HEK293 (cell line): ENCODE results near the gene PPARGC1A.

Experiments used
- KLF9 ChIP-seq: fragments of 450-650 bp; formaldehyde crosslinking; IDR thresholded peaks from 2 replicates; pipeline ENCODE4 v1.5.1; 2016; ENCODE audit warnings: missing biosample characterization, missing genetic modification characterization, low read depth
- ZBTB8A ChIP-seq: fragments of 450-650 bp; formaldehyde crosslinking; IDR thresholded peaks from 2 replicates; pipeline ENCODE4 v1.5.1; 2016; ENCODE audit warnings: missing biosample characterization, missing genetic modification characterization
- ZFP69B ChIP-seq: fragments of 450-650 bp; formaldehyde crosslinking; IDR thresholded peaks from 2 replicates; pipeline ENCODE4 v1.5.1; 2016; ENCODE audit warnings: missing biosample characterization, missing genetic modification characterization
- ZNF404 ChIP-seq: fragments of 450-650 bp; formaldehyde crosslinking; IDR thresholded peaks from 2 replicates; pipeline ENCODE4 v1.5.1; 2017; ENCODE audit warnings: missing biosample characterization, missing genetic modification characterization
- ZNF521 ChIP-seq: fragments of 450-650 bp; formaldehyde crosslinking; IDR thresholded peaks from 2 replicates; pipeline ENCODE4 v1.5.1; 2017; ENCODE audit warnings: missing biosample characterization, mild to moderate bottlenecking, missing genetic modification characterization
- ZNF707 ChIP-seq: fragments of 450-650 bp; formaldehyde crosslinking; IDR thresholded peaks from 2 replicates; pipeline ENCODE4 v1.5.1; 2016; ENCODE audit warnings: missing biosample characterization, missing genetic modification characterization
- ZNF830 ChIP-seq: fragments of 450-650 bp; IDR thresholded peaks from 2 replicates; pipeline ENCODE4 v1.5.0; 2018; ENCODE audit warnings: missing biosample characterization, missing genetic modification characterization, low read depth, mild to moderate bottlenecking, moderate library complexity
- TF ChIP-seq, protein P1 (sequence below): fragments of 450-650 bp; formaldehyde crosslinking; IDR thresholded peaks from 2 replicates; pipeline ENCODE4 v1.5.1; 2016; ENCODE audit warnings: missing biosample characterization, missing genetic modification characterization
- TF ChIP-seq, protein P2 (sequence below): fragments of 450-650 bp; formaldehyde crosslinking; IDR thresholded peaks from 2 replicates; pipeline ENCODE4 v1.5.1; 2017; ENCODE audit warnings: missing biosample characterization, missing genetic modification characterization
- TF ChIP-seq, protein P3 (sequence below): fragments of 450-650 bp; IDR thresholded peaks from 2 replicates; pipeline ENCODE4 v1.5.1; 2018; ENCODE audit warnings: missing biosample characterization, missing genetic modification characterization
- TF ChIP-seq, protein P4 (sequence below): fragments of 450-650 bp; formaldehyde crosslinking; IDR thresholded peaks from 2 replicates; pipeline ENCODE4 v1.5.1; 2016; ENCODE audit warnings: missing biosample characterization, missing genetic modification characterization, borderline replicate concordance
- TF ChIP-seq, protein P5 (sequence below): fragments of 450-650 bp; formaldehyde crosslinking; IDR thresholded peaks from 2 replicates; pipeline ENCODE4 v1.5.1; 2016; ENCODE audit warnings: missing biosample characterization, missing genetic modification characterization

DNA sequence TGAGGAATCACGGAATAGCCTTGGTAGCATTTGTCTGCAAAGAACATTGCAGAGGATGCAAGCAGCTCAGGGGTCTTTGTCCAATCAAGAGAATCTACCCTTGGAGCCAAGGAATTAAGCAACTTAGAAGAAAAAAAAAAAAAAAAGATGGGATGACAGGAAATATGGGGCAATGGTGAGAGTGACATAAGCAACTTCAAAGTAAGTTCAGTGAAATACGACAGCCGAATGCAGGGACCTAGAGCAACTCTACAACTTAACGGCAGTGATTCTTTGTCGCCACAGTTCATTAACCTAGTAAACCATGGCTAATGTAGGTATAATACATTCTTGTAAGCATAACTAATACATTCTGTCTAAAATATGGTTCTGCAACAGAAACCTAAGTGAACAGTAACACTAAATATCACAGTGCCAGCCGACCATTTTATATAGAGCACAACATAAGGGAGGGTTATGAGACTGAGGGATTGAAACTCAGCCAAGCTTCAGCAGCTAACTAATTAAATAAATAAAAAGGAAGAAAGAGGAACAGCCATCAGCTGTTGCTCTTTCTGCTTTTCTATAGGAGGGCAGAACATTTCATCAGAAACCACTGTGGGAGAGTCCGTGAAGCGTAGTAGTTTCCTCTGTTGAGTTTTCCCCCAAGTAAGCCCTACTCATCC, 74.7 kb downstream of the PPARGC1A start:
- TF ChIP-seq, protein P1, sequence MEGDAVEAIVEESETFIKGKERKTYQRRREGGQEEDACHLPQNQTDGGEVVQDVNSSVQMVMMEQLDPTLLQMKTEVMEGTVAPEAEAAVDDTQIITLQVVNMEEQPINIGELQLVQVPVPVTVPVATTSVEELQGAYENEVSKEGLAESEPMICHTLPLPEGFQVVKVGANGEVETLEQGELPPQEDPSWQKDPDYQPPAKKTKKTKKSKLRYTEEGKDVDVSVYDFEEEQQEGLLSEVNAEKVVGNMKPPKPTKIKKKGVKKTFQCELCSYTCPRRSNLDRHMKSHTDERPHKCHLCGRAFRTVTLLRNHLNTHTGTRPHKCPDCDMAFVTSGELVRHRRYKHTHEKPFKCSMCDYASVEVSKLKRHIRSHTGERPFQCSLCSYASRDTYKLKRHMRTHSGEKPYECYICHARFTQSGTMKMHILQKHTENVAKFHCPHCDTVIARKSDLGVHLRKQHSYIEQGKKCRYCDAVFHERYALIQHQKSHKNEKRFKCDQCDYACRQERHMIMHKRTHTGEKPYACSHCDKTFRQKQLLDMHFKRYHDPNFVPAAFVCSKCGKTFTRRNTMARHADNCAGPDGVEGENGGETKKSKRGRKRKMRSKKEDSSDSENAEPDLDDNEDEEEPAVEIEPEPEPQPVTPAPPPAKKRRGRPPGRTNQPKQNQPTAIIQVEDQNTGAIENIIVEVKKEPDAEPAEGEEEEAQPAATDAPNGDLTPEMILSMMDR (tag by site-specific recombination), result no peak
- no peak for TF ChIP-seq ZBTB8A (tag by site-specific recombination)
- TF ChIP-seq ZNF521 (tag by site-specific recombination), result no peak
- TF ChIP-seq, protein P2, sequence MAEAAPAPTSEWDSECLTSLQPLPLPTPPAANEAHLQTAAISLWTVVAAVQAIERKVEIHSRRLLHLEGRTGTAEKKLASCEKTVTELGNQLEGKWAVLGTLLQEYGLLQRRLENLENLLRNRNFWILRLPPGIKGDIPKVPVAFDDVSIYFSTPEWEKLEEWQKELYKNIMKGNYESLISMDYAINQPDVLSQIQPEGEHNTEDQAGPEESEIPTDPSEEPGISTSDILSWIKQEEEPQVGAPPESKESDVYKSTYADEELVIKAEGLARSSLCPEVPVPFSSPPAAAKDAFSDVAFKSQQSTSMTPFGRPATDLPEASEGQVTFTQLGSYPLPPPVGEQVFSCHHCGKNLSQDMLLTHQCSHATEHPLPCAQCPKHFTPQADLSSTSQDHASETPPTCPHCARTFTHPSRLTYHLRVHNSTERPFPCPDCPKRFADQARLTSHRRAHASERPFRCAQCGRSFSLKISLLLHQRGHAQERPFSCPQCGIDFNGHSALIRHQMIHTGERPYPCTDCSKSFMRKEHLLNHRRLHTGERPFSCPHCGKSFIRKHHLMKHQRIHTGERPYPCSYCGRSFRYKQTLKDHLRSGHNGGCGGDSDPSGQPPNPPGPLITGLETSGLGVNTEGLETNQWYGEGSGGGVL (tag by site-specific recombination), result no peak
- TF ChIP-seq ZNF707 (tag by site-specific recombination), result no peak
- TF ChIP-seq, protein P3, sequence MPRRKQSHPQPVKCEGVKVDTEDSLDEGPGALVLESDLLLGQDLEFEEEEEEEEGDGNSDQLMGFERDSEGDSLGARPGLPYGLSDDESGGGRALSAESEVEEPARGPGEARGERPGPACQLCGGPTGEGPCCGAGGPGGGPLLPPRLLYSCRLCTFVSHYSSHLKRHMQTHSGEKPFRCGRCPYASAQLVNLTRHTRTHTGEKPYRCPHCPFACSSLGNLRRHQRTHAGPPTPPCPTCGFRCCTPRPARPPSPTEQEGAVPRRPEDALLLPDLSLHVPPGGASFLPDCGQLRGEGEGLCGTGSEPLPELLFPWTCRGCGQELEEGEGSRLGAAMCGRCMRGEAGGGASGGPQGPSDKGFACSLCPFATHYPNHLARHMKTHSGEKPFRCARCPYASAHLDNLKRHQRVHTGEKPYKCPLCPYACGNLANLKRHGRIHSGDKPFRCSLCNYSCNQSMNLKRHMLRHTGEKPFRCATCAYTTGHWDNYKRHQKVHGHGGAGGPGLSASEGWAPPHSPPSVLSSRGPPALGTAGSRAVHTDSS (tag by site-specific recombination), result no peak
- TF ChIP-seq, protein P4, sequence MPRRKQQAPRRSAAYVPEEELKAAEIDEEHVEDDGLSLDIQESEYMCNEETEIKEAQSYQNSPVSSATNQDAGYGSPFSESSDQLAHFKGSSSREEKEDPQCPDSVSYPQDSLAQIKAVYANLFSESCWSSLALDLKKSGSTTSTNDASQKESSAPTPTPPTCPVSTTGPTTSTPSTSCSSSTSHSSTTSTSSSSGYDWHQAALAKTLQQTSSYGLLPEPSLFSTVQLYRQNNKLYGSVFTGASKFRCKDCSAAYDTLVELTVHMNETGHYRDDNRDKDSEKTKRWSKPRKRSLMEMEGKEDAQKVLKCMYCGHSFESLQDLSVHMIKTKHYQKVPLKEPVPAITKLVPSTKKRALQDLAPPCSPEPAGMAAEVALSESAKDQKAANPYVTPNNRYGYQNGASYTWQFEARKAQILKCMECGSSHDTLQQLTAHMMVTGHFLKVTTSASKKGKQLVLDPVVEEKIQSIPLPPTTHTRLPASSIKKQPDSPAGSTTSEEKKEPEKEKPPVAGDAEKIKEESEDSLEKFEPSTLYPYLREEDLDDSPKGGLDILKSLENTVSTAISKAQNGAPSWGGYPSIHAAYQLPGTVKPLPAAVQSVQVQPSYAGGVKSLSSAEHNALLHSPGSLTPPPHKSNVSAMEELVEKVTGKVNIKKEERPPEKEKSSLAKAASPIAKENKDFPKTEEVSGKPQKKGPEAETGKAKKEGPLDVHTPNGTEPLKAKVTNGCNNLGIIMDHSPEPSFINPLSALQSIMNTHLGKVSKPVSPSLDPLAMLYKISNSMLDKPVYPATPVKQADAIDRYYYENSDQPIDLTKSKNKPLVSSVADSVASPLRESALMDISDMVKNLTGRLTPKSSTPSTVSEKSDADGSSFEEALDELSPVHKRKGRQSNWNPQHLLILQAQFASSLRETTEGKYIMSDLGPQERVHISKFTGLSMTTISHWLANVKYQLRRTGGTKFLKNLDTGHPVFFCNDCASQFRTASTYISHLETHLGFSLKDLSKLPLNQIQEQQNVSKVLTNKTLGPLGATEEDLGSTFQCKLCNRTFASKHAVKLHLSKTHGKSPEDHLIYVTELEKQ (tag by site-specific recombination), result no peak
- TF ChIP-seq ZNF830 (tag by site-specific recombination), result no peak
- no peak for TF ChIP-seq KLF9 (tag by site-specific recombination)
- TF ChIP-seq, protein P5, sequence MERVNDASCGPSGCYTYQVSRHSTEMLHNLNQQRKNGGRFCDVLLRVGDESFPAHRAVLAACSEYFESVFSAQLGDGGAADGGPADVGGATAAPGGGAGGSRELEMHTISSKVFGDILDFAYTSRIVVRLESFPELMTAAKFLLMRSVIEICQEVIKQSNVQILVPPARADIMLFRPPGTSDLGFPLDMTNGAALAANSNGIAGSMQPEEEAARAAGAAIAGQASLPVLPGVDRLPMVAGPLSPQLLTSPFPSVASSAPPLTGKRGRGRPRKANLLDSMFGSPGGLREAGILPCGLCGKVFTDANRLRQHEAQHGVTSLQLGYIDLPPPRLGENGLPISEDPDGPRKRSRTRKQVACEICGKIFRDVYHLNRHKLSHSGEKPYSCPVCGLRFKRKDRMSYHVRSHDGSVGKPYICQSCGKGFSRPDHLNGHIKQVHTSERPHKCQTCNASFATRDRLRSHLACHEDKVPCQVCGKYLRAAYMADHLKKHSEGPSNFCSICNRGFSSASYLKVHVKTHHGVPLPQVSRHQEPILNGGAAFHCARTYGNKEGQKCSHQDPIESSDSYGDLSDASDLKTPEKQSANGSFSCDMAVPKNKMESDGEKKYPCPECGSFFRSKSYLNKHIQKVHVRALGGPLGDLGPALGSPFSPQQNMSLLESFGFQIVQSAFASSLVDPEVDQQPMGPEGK, result no peak
- TF ChIP-seq ZNF404, result no peak
- no peak for TF ChIP-seq ZFP69B (tag by site-specific recombination)
